ENCODE results near the gene FBXL7. TPM values are rescaled to one million over a fixed set of nuclear protein-coding genes. Genes with fewer than 3 reads are reported as not detected.

The FBXL7 gene
- total and polyA plus RNA-seq, 4 donors, result 0.24 to 1.4 (median 1.2) TPM

DNA sequence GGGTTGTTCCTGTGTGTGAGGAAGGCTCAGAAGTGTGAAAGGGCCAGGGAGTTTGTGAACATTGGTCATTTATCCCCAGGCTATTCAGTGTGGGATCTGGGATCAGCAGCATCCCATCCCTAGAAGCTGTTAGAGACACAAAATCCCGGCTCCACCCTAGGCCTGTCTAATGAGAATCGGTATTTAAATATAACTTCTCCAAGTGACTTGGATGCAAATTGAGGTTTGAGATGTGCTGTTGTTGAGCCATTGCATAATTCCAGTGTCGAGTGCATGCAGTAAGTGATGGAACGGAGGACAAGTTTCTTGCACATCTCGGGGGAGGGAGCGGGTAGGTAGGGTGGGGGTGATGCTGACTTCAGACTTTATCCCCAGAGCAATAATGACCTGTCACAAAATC, 138.3 kb downstream of the FBXL7 start:
- Histone ChIP-seq H3K4me1 (ENCODE audit: control insufficient read depth in 4 of 4, insufficient read depth in 4 of 4, low read length in 3 of 4) (peaks cover 0 to 1% (median 0%) of the 10 kb centered on the region in 4 donors), H3K9ac (ENCODE audit: low read depth in 1 of 2, low read length in 2 of 2) (no peak overlapping the region), H3K27me3 (ENCODE audit: control insufficient read depth in 4 of 4, insufficient read depth in 4 of 4, low read length in 3 of 4) (no peaks in the 10 kb centered on the region), H3K4me3 (ENCODE audit: low read depth in 1 of 3, low read length in 3 of 3) (no peak overlapping the region), H3K27ac (ENCODE audit: low read depth in 1 of 2, low read length in 2 of 2) (no peak overlapping the region), H3K9me3 (ENCODE audit: control insufficient read depth in 4 of 4, low read length in 3 of 4) (no peaks in the 10 kb centered on the region), H3K36me3 (ENCODE audit: control insufficient read depth in 4 of 4, insufficient read depth in 3 of 4, low read depth in 1 of 4, low read length in 3 of 4) (no peaks in the 10 kb centered on the region)
- no peak for DNase-seq (ENCODE audit: low spot score)
- WGBS, result 90% methylated on average over 6 of the region's 6 CpGs
- TF ChIP-seq HNF4A (conservative IDR thresholded peaks at IDR 0.05), result no peak
- TF ChIP-seq, protein P1, sequence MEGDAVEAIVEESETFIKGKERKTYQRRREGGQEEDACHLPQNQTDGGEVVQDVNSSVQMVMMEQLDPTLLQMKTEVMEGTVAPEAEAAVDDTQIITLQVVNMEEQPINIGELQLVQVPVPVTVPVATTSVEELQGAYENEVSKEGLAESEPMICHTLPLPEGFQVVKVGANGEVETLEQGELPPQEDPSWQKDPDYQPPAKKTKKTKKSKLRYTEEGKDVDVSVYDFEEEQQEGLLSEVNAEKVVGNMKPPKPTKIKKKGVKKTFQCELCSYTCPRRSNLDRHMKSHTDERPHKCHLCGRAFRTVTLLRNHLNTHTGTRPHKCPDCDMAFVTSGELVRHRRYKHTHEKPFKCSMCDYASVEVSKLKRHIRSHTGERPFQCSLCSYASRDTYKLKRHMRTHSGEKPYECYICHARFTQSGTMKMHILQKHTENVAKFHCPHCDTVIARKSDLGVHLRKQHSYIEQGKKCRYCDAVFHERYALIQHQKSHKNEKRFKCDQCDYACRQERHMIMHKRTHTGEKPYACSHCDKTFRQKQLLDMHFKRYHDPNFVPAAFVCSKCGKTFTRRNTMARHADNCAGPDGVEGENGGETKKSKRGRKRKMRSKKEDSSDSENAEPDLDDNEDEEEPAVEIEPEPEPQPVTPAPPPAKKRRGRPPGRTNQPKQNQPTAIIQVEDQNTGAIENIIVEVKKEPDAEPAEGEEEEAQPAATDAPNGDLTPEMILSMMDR (IDR thresholded peaks at IDR 0.05; ENCODE audit: low read depth, low read length, missing input control), result no peak
- no peak for TF ChIP-seq RAD21 (IDR thresholded peaks at IDR 0.05)
- TF ChIP-seq TAF1 (conservative IDR thresholded peaks at IDR 0.05), result no peak
- no peak for TF ChIP-seq HNF4G (IDR thresholded peaks at IDR 0.05)
- TF ChIP-seq SP1 (IDR thresholded peaks at IDR 0.05), result no peak
- no peak for TF ChIP-seq YY1 (IDR thresholded peaks at IDR 0.05)
- TF ChIP-seq, protein P2, sequence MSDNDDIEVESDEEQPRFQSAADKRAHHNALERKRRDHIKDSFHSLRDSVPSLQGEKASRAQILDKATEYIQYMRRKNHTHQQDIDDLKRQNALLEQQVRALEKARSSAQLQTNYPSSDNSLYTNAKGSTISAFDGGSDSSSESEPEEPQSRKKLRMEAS (IDR thresholded peaks at IDR 0.05), result no peak
- TF ChIP-seq JUND (IDR thresholded peaks at IDR 0.05), result no peak
- no peak for TF ChIP-seq NR2F2 (IDR thresholded peaks at IDR 0.05)
- TF ChIP-seq GABPA (IDR thresholded peaks at IDR 0.05 in 1 of 2, conservative IDR thresholded peaks at IDR 0.05 in 1 of 2), result no peak
- TF ChIP-seq, protein P3, sequence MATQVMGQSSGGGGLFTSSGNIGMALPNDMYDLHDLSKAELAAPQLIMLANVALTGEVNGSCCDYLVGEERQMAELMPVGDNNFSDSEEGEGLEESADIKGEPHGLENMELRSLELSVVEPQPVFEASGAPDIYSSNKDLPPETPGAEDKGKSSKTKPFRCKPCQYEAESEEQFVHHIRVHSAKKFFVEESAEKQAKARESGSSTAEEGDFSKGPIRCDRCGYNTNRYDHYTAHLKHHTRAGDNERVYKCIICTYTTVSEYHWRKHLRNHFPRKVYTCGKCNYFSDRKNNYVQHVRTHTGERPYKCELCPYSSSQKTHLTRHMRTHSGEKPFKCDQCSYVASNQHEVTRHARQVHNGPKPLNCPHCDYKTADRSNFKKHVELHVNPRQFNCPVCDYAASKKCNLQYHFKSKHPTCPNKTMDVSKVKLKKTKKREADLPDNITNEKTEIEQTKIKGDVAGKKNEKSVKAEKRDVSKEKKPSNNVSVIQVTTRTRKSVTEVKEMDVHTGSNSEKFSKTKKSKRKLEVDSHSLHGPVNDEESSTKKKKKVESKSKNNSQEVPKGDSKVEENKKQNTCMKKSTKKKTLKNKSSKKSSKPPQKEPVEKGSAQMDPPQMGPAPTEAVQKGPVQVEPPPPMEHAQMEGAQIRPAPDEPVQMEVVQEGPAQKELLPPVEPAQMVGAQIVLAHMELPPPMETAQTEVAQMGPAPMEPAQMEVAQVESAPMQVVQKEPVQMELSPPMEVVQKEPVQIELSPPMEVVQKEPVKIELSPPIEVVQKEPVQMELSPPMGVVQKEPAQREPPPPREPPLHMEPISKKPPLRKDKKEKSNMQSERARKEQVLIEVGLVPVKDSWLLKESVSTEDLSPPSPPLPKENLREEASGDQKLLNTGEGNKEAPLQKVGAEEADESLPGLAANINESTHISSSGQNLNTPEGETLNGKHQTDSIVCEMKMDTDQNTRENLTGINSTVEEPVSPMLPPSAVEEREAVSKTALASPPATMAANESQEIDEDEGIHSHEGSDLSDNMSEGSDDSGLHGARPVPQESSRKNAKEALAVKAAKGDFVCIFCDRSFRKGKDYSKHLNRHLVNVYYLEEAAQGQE (IDR thresholded peaks at IDR 0.05), result no peak
- TF ChIP-seq FOXA1 (IDR thresholded peaks at IDR 0.05), result no peak
- TF ChIP-seq, protein P4, sequence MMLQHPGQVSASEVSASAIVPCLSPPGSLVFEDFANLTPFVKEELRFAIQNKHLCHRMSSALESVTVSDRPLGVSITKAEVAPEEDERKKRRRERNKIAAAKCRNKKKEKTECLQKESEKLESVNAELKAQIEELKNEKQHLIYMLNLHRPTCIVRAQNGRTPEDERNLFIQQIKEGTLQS (IDR thresholded peaks at IDR 0.05), result no peak
- TF ChIP-seq, protein P5, sequence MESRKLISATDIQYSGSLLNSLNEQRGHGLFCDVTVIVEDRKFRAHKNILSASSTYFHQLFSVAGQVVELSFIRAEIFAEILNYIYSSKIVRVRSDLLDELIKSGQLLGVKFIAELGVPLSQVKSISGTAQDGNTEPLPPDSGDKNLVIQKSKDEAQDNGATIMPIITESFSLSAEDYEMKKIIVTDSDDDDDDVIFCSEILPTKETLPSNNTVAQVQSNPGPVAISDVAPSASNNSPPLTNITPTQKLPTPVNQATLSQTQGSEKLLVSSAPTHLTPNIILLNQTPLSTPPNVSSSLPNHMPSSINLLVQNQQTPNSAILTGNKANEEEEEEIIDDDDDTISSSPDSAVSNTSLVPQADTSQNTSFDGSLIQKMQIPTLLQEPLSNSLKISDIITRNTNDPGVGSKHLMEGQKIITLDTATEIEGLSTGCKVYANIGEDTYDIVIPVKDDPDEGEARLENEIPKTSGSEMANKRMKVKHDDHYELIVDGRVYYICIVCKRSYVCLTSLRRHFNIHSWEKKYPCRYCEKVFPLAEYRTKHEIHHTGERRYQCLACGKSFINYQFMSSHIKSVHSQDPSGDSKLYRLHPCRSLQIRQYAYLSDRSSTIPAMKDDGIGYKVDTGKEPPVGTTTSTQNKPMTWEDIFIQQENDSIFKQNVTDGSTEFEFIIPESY (IDR thresholded peaks at IDR 0.05), result no peak
- no peak for TF ChIP-seq RXRA (IDR thresholded peaks at IDR 0.05)
- no peak for TF ChIP-seq FOXA2 (IDR thresholded peaks at IDR 0.05)
- no peak for TF ChIP-seq EGR1 (IDR thresholded peaks at IDR 0.05; ENCODE audit: low read depth in 2 of 2)

Measured in liver (tissue), 9 donors.